Activated CD4-positive, CD25-positive, alpha-beta regulatory T cell (primary cell): ENCODE results near the gene FNDC3B.
"Not testable (repeated sequence)": the region's sequence is repeated elsewhere in the genome, so short reads cannot be mapped to it uniquely, and the experiment has no call there.

Source experiments
- DNase-seq, 4 experiments: peaks; one replicate each; lab custom pipeline; 2025; lab: John Stamatoyannopoulos, UW

The FNDC3B gene

DNA sequence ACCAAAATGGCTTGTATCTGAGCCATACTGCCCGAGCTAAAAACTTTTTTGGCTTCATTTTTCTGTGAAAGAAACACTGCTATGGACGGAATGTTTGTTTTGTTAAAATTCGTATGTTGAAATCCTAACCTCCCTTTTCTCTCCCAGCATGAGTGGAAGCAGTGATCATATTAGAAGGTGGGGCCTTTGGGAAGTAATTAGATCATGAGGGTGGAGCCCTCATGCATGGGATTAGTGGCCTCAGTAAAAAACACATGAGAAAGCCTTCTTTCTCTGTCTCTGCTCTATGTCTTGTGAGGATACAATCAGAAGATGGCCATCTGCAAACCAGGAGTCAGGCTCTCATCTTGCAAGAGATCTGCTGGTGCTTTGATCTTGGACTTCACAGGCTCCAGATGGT, 7.4 kb upstream of the FNDC3B start:
- DNase-seq, result no peak

DNA sequence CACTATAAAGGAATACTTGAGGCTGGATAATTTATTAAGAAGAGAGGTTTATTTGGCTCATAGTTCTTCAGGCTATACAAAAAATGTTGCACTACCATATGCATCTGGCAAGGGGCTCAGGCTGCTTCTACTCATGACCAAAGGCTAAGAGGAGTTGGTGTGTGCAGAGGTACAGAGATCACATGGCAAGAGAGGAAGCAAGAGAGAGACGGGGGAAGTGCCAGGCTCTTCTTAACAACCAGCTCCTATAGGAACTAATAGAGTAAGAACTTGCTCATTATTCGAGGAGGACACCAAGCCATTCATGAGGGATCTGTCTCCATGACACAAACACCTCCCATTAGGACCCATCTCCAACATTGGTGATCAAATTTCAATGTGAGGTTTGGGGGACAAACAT, 6.0 kb upstream of the FNDC3B start:
- DNase-seq, result no peak

DNA sequence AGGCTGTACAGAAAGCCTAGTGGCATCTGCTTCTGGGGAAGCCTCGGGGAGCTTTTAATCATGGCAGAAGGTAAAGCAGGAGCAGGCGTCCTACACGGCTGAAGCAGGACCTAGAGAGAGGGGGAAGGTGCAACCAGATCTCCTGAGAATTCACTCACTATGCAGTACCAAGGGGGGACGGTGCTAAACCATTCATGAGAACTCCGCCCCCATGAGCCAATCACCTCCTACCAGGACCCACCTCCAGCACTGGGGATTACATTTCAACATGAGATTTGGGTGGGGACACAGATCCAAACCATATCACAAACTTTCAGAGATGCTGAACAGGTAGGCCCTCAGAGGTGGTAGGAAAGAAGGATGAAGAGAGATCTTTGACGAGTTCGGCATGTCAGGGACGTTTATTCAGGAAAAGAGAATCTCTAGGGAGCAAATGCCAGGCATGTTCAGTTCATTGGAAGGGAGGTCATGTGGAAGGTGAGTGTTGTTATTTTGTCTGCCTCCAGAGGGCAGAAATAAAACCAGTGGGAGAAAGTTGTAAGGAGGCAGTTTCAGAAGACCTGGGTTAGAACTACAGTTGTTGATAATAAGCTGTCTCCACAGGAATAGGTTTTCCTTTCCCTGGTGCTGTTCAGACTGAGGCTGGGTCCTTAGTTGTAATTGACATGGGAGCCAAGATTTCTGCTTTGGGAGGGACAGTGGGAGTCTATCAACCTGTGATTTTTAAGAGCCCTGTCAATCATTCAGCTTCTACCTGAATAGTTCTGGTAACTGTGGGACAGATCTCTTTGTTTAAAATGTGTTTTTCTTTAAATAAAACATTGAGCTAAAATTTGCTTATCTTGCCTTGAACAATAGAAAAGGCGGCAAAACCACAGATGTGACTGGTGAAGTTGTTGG, 4.3 kb upstream of the FNDC3B start:
- no peak for DNase-seq

DNA sequence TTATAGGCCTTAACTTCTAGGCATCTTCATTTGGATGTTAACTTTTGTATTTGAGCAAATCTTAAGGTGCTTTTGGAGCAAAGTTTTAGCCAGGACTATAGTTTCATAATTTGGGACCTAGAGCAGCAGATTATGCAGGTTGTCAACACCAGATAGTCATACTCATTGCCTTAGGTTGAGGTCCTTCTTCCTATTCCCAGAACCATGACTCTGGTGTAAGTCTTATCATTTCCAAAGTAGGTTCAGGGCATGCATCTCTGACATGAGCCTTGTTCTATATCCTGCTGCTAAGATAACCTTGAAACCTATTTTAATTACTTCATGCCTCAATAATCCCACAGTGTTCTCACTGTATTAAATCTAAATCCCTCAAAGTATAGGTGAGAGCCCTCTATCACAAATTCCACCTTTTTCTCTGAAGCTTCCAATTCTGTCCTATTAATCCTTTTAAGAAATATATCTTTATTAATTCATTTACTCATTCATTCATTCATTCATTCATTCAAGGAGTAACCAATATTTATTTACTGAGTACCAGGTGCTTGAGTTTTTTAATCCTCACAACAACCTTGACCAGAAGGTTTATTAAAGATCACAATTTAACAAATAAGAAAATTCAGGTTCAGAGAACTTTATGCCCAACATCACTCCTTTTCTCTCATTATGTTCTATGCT, 2.7 kb upstream of the FNDC3B start:
- DNase-seq, result no peak

DNA sequence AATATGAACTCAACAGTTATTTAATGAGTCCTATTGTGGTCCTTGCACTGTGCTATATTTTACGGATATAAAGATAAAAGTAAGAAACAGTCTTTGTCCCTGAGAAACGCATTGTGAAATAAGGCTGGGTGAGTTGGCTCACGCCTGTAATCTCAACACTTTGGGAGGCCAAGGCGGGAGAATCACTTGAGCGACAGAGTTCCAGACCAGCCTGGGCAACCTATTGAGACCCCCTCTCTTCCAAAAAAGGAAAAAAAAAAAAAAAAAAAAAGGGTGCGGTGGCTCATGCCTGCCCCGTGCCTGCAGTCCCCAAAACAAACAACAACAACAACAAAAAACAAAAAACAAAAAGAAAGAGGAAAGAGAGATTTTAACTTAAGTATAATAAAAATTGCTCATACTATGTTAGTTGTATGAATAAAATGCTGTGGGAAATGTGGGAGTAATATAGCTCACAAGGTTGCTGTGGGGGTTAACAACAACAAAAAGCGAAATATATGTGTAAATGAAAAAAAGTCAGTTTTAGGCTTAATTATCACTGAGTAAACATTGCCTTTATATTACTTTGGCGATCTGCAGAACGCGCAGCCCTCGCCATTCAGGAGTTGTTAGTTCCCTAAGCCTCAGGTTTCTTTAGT, 461 bp upstream of the FNDC3B start:
- no peak for DNase-seq

DNA sequence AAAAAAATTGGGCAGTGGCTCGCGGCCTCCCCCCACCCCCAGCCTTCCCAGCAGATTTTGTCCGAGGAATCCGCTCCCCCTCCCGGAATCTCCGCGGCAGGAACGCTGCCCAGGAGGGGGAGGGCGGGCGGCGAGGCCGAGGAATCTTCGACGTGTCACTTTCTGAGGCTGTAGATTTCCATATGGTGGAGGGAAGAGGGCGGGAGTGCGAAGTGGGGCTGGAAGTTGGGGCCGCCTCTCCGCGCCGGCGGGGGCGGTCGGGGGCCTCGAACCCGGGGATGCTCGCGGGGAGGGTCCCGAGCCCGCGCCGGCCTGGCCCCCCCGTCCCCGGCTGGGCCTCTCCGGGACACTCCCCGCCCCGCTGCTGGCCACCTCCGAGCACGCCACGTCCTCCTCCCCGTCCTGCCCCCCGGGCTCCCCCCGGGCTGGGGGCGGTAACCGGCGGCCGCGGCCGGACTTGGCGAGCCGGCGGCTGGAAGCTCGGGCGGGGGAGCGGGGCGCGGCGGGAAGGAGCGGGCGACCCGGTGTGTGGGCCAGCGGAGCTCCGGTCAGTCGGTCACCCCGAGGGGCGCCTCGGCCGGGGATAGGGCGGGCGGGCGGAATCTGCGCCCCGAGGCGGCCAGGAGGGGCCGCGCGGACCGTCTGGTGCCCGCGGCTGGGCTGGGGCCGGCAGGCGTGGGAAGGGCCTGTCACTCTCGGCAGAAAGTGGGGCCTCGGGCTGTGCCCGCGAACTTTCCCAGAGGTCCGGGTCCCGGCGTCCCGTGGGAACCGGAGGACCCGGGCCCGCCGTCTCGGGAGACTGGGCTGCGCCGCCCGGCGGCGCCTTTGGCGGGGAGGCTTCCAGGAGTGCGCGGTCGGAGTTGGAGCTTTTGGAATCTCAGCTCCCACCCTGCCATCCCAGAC, 951 bp downstream of the FNDC3B start:
- peak in 1 of 4 experiments; percentile 8 for DNase-seq

DNA sequence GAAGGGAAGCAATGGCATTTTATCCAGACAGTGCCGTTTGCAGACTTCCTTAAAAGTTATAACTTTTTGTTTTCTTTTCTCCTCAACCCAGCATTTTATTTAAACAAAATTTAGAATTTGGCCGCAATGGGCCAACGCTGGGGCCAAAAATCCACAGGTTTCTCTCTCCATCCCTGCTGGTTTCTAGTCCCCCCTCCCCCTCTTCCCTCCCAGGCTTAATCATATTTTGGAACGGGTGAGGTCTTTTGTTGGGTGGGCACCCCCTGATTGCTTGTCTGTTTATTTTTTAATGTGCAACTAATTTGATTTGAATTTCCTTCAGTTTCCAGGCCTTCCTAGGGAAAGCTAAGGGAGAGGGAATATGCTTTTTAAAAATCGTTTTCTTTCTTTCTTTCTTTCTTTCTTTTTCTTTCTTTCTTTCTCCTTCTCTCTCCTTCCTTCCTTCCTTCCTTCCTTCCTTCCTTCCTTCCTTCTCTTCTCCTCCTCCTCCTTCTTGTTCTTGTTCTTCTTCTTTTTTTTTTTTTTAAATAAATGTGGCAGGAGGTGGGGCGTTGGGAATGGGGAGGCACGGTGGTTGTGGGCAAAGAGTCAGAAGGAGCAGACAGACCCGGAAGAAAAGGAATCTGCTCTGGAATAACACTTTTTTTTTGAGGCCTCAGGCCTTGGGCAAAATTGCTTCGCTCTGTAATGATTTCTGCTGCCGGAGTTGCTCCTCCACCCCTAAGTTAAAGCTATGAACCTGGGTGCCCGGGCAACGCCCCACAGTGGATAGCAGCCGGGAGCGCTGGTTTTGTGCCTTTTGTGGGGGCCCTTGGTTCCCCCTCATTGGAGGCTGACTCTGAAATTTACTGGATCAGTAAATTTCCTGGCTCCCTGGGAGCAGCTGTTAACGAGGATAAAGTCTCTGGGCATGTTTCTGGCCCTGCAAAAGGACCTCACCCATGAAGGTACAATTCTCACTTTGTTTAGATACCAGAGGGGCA, 1.9 kb downstream of the FNDC3B start:
- no peak for DNase-seq

DNA sequence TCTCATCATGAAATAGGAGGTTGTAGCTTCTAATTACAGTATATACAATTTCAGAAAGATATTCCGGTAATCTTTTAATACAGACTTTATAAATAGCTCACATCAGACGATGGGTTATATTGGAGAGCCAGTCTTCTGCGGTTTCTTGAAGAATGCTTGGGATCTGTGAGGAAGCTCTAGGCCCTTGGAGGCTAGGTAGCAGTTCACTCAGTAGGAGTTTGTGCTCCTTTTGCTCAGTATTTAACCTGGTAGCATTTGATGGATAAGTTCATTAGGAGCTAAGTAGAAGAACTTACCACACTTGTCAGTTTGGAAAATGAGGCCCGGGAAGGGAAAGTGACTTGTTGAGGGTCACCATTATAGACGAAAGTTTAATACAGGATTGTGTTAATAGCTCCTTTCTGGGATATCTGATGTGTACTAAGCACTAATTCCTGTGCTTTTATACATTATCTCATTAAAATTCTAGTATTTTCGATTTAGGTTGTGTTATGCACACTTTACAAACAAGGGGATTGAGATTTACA, 2.8 kb downstream of the FNDC3B start:
- DNase-seq, result no peak

DNA sequence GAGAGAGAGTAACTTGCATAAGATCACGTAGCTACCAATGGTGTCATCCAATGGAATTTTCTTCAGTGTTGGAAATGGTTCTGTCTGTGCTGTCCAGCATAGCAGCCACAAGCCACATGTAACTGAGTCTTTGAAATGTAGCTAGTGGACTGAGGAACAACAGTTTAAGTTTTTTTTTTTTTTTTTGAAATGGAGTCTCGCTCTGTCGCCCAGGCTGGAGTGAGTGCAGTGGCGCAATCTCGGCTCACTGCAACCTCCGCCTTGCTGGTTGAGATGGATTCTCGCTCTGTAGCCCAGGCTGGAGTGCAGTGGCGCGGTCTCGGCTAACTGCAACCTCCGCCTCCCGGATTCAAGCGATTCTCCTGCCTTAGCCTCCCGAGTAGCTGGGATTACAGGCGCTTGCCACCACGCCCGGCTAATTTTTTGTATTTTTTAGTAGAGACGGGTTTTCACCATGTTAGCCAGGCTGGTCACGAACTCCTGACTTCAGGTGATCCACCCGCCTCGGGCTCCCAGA, 3.3 kb downstream of the FNDC3B start:
- not testable (repeated sequence) for DNase-seq

DNA sequence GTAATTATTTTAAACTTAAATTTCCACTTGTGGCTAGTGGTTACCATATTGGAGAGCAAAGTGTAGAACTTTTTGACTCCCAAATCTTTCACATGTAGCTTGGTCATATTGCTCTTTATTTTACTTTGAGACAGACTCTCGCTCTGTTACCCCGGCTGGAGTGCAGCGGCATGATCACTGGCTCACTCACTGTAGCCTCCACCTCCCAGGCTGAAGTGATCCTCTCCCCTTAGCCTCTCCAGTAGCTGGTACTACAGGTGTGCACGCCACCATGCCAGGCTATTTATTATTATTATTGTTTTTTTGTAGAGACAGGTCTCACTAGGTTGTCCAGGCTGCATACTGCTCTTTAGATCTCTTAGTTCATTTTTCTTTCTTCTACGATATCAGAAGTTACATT, 3.9 kb downstream of the FNDC3B start:
- no peak for DNase-seq

DNA sequence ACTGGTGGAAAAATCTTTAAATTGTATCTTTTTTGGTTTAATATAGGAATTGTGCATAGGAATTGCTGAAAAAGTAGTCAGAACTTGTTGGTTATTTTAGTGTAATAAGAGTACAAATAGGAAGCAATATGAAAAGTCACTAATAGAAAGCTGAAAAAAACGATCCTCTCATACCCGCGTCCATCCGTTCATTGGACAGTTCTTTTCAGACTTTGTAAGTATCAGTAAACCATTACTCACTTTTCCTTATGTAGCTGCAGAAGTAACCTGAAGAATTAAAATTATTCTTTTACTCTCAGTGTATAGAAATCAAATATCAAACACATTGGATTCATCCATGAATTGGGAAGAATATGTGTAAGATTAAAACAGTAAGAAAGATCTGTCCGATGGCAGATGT, 4.4 kb downstream of the FNDC3B start:
- no peak for DNase-seq

DNA sequence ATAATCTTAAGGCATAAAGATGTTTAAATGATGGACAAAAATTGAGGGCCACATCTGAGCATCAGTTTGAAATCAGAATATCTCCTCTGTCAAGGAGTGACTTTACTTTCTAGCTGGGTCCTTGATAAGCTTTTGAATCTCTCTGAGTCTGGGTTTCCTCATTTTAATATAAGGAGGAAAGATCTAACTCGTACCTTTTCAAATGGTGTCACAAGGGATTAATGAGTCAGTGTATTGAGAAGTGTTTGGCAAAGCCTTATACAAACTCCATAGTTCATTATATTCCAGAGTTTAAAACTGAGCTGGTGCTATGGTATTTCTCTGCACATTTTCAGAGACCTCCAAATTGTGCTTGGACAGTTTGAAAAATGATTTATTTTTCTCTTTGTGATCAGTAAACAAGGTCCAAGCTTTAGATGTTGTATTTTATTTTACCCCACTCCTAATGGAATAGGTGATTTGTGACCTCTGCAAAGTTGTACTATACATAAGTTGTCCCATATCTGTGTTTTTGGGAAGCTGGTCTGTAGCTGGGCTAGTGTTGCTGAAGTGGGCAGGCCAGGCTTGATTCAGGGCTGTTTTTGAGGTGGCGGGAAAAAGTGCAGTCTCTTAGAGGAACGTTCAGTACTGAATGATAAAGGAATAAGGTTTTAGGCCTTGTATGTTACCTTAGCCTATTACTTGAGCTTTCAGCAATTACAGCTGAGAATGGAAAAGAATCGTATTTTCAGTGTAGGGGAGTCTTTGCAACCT, 5.6 kb downstream of the FNDC3B start:
- DNase-seq, result no peak

DNA sequence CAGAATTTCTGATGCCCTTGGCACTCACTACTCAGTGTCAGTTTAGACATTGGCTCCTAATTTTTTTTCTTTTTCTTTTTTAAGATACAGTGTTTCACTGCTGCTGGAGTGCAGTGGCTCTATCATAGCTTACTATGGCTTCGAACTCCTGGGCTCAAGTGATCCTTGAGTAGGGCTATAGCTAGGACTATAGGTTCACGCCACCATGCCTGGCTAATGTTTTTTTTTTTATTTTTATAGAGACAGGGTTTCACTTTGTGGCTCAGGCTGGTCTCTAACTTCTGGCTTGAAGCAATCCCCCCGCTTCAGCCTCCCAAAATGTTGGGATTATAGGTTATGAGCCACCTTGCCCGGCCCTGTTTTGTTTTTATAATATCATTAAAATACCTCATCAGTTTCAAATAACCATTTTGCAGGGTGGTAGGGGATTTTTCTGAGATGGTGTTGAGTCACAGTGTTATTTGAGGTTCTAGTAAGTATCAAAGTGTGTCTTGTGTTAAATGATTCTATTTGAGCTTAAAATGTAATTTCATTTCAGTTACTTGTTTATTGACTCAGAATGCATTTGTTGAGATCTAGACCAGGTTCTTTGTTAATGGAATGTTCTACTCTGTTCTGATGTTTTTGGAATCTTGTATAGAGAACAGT, 7.0 kb downstream of the FNDC3B start:
- DNase-seq, result no peak

DNA sequence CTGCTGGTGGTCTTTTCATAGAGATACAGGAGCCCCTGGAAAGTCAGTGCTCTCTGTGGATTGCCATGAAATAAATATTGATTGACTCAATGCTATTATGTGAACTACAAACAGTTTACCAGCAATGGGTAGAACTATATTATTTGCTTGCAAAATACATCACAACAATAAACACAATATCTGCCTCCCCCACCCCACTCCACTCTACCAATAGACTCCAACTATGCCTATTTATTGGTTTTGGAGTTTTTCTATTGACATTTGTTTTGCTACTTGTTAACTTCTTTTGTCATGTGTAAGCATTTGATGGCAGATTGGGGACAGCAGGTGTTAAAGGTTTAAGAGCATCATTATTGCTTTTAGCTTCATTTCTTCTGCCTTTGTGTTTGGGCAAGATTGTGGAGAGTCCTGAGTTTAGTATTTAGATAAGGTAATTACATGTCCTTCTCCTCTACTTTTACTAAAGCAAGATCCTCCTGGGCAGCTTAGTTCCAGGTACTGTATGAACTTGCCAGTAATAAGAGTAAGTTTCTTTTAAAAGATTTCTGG, 8.3 kb downstream of the FNDC3B start:
- no peak for DNase-seq

DNA sequence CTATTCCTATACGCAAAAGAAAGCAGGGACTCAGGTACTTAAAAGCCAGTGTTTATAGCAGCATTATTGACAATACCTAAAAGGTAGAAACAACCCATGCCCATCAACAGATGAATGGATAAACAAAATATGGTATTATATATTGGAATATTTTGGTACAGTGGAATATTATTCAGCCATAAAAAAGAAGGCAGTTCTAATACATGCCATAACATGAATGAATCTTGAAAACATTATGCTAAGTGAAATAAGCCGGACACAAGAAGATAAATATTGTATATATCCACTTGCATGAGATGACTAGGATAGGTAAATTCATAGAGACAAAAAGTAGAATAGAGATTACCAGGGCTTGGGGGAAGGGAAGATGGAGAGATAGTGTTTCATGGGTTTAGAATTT, 9.2 kb downstream of the FNDC3B start:
- DNase-seq, result no peak

DNA sequence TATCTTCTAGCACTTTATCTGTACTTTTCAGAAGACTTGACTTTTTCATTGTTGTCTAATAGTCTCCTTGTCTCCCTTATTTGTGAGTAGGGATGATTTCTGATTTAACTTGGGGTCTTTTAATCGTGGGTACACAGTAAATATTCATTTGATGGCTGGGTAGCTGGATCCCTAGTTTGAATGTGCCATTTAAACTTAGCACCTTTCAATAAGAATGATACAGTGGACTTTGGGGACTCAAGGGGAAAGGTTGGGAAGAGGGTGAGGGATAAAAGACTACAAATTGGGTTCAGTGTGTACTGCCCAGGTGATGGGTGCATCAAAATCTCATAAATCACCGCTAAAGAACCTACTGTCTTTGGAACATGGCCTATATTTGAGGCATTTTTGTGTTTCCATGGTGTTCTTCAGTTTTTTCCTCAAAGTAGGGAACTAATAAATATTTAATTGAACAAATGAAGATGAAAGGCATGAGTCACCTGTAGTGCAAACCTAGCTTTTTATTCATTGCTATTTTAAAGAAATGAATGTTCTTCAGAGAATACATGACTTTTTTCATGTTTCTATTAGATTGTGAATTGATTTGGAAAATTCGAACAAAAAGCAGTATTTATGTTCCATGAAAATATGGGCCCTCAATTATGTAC, 12.1 kb downstream of the FNDC3B start:
- DNase-seq, result no peak

DNA sequence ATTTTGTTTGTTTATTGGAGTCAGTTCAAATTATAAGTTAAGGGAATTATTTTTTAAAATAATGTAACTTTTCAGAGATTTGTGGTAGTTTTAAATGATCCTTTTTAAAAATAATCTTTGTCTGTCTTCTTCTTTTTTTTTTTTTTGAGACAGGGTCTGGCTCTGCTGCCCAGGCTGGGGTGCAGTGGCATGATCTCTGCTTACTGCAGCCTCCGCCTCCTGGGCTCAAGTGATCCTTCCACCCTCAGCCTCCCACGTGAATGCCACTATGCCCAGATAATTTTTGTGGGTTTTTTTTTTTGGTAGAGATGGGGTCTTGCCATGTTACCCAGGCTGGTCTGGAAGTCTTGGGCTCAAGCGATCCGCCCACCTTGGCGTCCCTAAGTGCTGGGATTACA, 12.6 kb downstream of the FNDC3B start:
- no peak for DNase-seq

DNA sequence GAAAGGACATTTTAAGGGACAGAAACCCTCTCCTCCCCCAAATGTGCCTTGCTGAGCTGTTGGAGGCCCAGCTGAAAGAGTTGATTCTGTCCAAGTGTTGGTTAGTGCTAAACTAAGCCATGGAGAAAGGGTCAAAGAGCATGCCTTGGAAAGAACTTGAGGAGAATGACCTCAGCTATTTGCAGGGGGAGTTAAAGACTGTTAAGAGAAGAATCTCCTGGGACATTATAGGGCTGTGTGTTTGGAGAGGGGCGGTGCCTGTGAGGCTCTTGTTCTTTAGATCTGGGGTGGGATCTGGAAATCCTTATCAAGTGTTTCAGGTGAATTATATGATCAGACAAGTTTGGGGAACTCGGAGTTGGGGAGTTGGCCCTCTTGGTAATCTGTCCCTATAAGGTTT, 13.0 kb downstream of the FNDC3B start:
- DNase-seq, result no peak
